CD4-positive, alpha-beta T cell (primary cell): ENCODE data around the gene TPT1. TPM values are rescaled to one million over a fixed set of nuclear protein-coding genes. Genes with fewer than 3 reads are reported as not detected.
A peak's percentile ranks its signal among the peaks of the same experiment; 100 is the strongest.

Experiments
- ATAC-seq: fragments of 200-7000 bp; cut with Tn5 transposase; one replicate; pipeline ENCODE4 v1.10.0; 2022; ENCODE audit warnings: mild to moderate bottlenecking; ENCODE audit not compliant: poor library complexity
- CTCF ChIA-PET: fragments of 350-600 bp; sonication (Branson Sonifier 250); formaldehyde crosslinking; loops from one replicate; lab custom pipeline; 2021; ENCODE audit warnings: antibody characterized with exemption, inconsistent platforms; lab: Charles Lee
- POLR2A ChIA-PET: fragments of 350-600 bp; sonication (Branson Sonifier 250); formaldehyde crosslinking; loops from one replicate; lab custom pipeline; 2021; ENCODE audit warnings: antibody characterized with exemption, inconsistent platforms; lab: Charles Lee
- DNase-seq, 14 experiments: peaks; one replicate each; pipeline ENCODE4 v3.0.0-alpha.2; 2013 to 2020; ENCODE audit warnings: mixed read lengths in 2 of 14
- H3K27ac ChIP-seq, 2 donors: one replicate each; pipeline versions ENCODE4 v1.5.1 to v1.7.0; 2013; ENCODE audit warnings: low read length in 2 of 2, low read depth in 1 of 2, mild to moderate bottlenecking in 1 of 2
- H3K27me3 ChIP-seq, 2 experiments: 1 replicate in 1 of 2; 2 replicates in 1 of 2; pipeline versions ENCODE4 v1.6.1 to v1.7.0; 2013; ENCODE audit warnings: low read length in 2 of 2, control low read depth in 1 of 2, mild to moderate bottlenecking in 1 of 2, moderate library complexity in 1 of 2; ENCODE audit not compliant: insufficient read depth in 2 of 2, control insufficient read depth in 1 of 2
- H3K36me3 ChIP-seq: one replicate; pipeline ENCODE4 v1.6.1; 2013; ENCODE audit warnings: low read length, control low read depth; ENCODE audit not compliant: insufficient read depth
- H3K4me1 ChIP-seq: one replicate; pipeline ENCODE4 v1.6.1; 2013; ENCODE audit warnings: low read length, control low read depth; ENCODE audit not compliant: insufficient read depth
- H3K4me3 ChIP-seq: one replicate; pipeline ENCODE4 v1.5.1; 2013; ENCODE audit warnings: mild to moderate bottlenecking, low read length, moderate library complexity
- H3K9me3 ChIP-seq, 2 experiments: 1 replicate in 1 of 2; 2 replicates in 1 of 2; pipeline versions ENCODE4 v1.6.1 to v1.7.0; 2013; ENCODE audit warnings: low read length in 2 of 2, mild to moderate bottlenecking in 2 of 2, control low read depth in 1 of 2, moderate library complexity in 1 of 2; ENCODE audit not compliant: control insufficient read depth in 1 of 2, insufficient read depth in 1 of 2
- H3K27ac Mint-ChIP-seq: one replicate; pipeline ENCODE4 v1.8.0; 2020; ENCODE audit warnings: mixed read lengths
- H3K27me3 Mint-ChIP-seq: one replicate; pipeline ENCODE4 v1.8.0; 2021; ENCODE audit warnings: mixed read lengths
- H3K36me3 Mint-ChIP-seq: one replicate; pipeline ENCODE4 v1.8.0; 2021; ENCODE audit warnings: low read depth, mixed read lengths
- H3K4me1 Mint-ChIP-seq: one replicate; pipeline ENCODE4 v1.8.0; 2021; ENCODE audit warnings: low read depth, mixed read lengths
- H3K4me3 Mint-ChIP-seq: one replicate; pipeline ENCODE4 v1.8.0; 2020; ENCODE audit warnings: mild to moderate bottlenecking, mixed read lengths
- H3K9me3 Mint-ChIP-seq: one replicate; pipeline ENCODE4 v1.8.0; 2020; ENCODE audit warnings: mixed read lengths
- intact Hi-C, 2 experiments: fragments of 100-400 bp; cut with DNase I in 1 of 2; cut with micrococcal nuclease in 1 of 2; formaldehyde crosslinking; loops; one replicate each; pipeline versions ENCODE4 v1.15.1 to v1.9.0; 2023 to 2025; cut with DNase I, micrococcal nuclease
- total RNA-seq, 174 experiments: library from RNA in 2 of 174; stranded (reverse) in 2 of 174; gene quantifications; one replicate each; pipeline ENCODE4 v1.2.3 and lab custom pipeline; 2021 to 2026
- TF ChIP-seq, protein P1 (sequence below): fragments of 200-600 bp; IDR thresholded peaks from one replicate; pipeline ENCODE4 v1.8.0; 2022; ENCODE audit warnings: antibody characterized with exemption, mild to moderate bottlenecking

Gene TPT1
- total RNA-seq, 2 experiments from 2014 or later, result 8,742 to 8,834 TPM

DNA sequence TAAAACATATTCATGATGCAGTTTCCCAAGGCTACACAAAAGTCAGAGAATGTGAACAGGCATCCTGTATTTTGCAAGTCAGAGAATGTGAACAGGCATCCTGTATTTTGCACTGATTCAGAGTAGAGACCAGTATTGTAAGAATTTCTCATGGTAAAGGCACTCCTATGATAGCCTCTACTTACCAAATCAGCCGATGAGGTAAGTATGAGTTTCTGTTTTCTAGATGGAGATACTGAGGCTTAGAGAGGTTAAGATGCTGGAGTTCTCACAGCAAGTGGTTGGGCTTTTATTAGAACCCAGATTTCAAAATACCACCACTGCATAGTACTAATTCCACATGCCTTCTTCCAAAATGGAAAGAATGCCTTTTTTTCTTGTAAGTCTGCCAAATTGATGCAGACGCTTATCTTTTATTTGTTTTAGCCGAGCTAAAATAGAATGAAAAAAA, 12.3 kb downstream of the TPT1 start:
- ChIA-PET CTCF (interaction anchor here (0.6 kb wide), 1 partner anchor 558 kb away, joined by 3 read pairs; no protein-coding TSS in a partner anchor), POLR2A (interaction anchor here (1.6 kb wide), 1 partner anchor 12 kb away, joined by 15 read pairs; the partner anchor contains the start of gene TPT1)
- no peaks in the 10 kb centered on the region for H3K9me3 Mint-ChIP-seq
- Histone ChIP-seq H3K36me3 (no peaks in the 10 kb centered on the region), H3K4me3 (no peak overlapping the region), H3K27me3 (no peaks in the 10 kb centered on the region), H3K27ac (no peak overlapping the region), H3K4me1 (peaks cover 59% of the 10 kb centered on the region), H3K9me3 (no peaks in the 10 kb centered on the region)
- no peaks in the 10 kb centered on the region for H3K27me3 Mint-ChIP-seq
- peaks cover 74% of the 10 kb centered on the region for H3K4me1 Mint-ChIP-seq
- intact Hi-C loops, result no loop called here
- no peak for DNase-seq
- TF ChIP-seq, protein P1, sequence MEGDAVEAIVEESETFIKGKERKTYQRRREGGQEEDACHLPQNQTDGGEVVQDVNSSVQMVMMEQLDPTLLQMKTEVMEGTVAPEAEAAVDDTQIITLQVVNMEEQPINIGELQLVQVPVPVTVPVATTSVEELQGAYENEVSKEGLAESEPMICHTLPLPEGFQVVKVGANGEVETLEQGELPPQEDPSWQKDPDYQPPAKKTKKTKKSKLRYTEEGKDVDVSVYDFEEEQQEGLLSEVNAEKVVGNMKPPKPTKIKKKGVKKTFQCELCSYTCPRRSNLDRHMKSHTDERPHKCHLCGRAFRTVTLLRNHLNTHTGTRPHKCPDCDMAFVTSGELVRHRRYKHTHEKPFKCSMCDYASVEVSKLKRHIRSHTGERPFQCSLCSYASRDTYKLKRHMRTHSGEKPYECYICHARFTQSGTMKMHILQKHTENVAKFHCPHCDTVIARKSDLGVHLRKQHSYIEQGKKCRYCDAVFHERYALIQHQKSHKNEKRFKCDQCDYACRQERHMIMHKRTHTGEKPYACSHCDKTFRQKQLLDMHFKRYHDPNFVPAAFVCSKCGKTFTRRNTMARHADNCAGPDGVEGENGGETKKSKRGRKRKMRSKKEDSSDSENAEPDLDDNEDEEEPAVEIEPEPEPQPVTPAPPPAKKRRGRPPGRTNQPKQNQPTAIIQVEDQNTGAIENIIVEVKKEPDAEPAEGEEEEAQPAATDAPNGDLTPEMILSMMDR, result no peak
- H3K27ac Mint-ChIP-seq, result peak overlapping the region; percentile 61
- ATAC-seq, result no peak
- H3K36me3 Mint-ChIP-seq, result no peaks in the 10 kb centered on the region
- no peak overlapping the region for H3K4me3 Mint-ChIP-seq

DNA sequence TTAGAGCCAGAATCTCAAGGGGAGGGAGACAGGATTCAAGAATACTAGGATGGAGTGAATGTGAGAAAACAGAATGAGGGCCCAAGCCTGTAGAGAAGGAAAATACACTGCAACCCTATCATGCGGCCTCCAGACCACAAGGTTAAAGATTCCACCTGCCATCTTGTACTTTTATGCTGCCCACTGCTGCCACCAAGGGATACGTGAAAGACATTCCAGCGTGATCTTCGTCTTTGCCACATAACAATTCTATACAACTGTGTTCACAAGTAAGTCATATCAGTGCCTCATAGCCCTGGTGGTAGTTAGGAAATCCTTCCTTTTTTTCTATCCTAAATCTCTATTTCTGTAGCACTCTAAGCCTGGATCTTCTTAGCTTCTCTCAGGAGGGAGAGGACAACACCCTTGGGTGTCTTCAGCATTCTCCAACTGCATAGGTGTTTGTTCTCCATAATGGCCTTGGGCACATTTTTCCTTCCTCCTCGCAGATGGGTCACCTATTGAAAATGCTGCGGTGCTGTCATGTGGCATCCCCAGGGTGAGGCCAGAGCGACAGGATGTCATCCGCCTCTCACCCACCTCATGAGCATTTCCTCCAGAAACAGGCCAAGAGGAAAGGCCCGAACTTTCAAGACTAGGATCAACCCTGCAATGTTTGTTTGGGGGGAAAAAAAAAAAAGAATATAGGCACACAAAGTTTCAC, 13.6 kb downstream of the TPT1 start:
- Mint-ChIP-seq H3K9me3 (no peaks in the 10 kb centered on the region), H3K27me3 (no peaks in the 10 kb centered on the region), H3K27ac (peak overlapping the region; percentile 25), H3K36me3 (no peaks in the 10 kb centered on the region), H3K4me1 (peaks cover 61% of the 10 kb centered on the region), H3K4me3 (peak overlapping the region; percentile 32)
- Histone ChIP-seq H3K4me3 (no peak overlapping the region), H3K9me3 (no peaks in the 10 kb centered on the region), H3K27ac (no peak overlapping the region), H3K4me1 (peaks cover 49% of the 10 kb centered on the region), H3K36me3 (no peaks in the 10 kb centered on the region), H3K27me3 (no peaks in the 10 kb centered on the region)
- DNase-seq (peak in 6 of 14 experiments; percentile 3 to 50 (median 20)), ATAC-seq (no peak)
- ChIA-PET CTCF (no interaction called here), POLR2A (interaction anchor here (1.0 to 3.3 kb wide), 2 partner anchors 10 to 12 kb away, joined by 3 to 10 read pairs; no protein-coding TSS in a partner anchor)
- TF ChIP-seq, protein P1, result no peak
- intact Hi-C loops, result no loop called here

DNA sequence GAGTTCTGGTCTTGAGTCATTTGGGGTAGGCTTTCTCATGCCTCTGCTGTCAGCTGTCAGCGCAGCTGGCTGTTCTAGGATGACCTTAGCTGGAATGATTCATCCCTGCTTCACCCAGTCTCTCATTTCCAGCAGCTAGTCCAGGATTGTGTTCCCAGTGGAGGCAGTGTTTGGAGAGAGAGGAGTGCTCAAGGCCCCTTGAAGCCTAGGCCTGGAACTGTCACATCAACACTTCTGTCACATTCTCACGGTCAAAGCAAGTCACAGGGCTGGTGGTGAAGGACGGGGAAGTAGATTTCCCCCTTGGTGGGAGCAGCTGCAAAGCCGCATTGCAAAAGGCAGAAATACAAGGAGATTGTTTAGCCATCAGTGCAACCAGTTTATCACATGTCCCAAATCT, 15.2 kb downstream of the TPT1 start:
- H3K27me3 ChIP-seq, result no peaks in the 10 kb centered on the region
- no peak overlapping the region for H3K4me3 ChIP-seq
- peaks cover 37% of the 10 kb centered on the region for H3K4me1 ChIP-seq
- Mint-ChIP-seq H3K4me1 (peaks cover 48% of the 10 kb centered on the region), H3K27me3 (no peaks in the 10 kb centered on the region), H3K36me3 (no peaks in the 10 kb centered on the region), H3K27ac (no peak overlapping the region), H3K9me3 (no peaks in the 10 kb centered on the region), H3K4me3 (no peak overlapping the region)
- ATAC-seq (no peak), DNase-seq (peak in 1 of 14 experiments; percentile 42)
- H3K27ac ChIP-seq, result no peak overlapping the region
- ChIA-PET CTCF (interaction anchor here (1.2 kb wide), 1 partner anchor 14 kb away, joined by 3 read pairs; no protein-coding TSS in a partner anchor), POLR2A (interaction anchor here (1.0 to 3.3 kb wide), 2 partner anchors 14 to 16 kb away, joined by 3 to 10 read pairs; no protein-coding TSS in a partner anchor)
- H3K9me3 ChIP-seq, result no peaks in the 10 kb centered on the region
- TF ChIP-seq, protein P1, result no peak
- intact Hi-C loops, result no loop called here
- H3K36me3 ChIP-seq, result no peaks in the 10 kb centered on the region
